MCF 10A (cell line): ENCODE data around the gene NSMCE3. TPM values are rescaled to one million over a fixed set of nuclear protein-coding genes. Genes with fewer than 3 reads are reported as not detected.

Experiments used
- BruUV-seq: library from RNA; stranded (reverse); fragments of 400-500 nt; replicated peaks from 2 replicates; lab custom pipeline; 2021; lab: Mats Ljungman, UMichigan
- CTCF ChIA-PET: fragments of 300-600 bp; sonication (Branson Sonifier 250); formaldehyde crosslinking; extraction: SDS; loops from one replicate; lab custom pipeline; 2021; ENCODE audit warnings: antibody characterized with exemption, inconsistent platforms; lab: Yijun Ruan, JAX
- POLR2A ChIA-PET: fragments of 300-600, 350-650 bp; sonication (Branson Sonifier 250); formaldehyde crosslinking; extraction: SDS; loops from one replicate; lab custom pipeline; 2020; ENCODE audit warnings: antibody characterized with exemption, inconsistent platforms; lab: Yijun Ruan, JAX
- DNase-seq: peaks from one replicate; pipeline ENCODE4 v3.0.0-alpha.2; 2018; ENCODE audit not compliant: unreplicated experiment
- H3K27ac Mint-ChIP-seq: one replicate; pipeline ENCODE4 v1.8.0; 2022; ENCODE audit warnings: mild to moderate bottlenecking, low read depth, mixed read lengths; ENCODE audit not compliant: unreplicated experiment
- H3K27me3 Mint-ChIP-seq: one replicate; pipeline ENCODE4 v1.8.0; 2022; ENCODE audit warnings: mixed read lengths; ENCODE audit not compliant: insufficient read depth, unreplicated experiment
- H3K36me3 Mint-ChIP-seq: one replicate; pipeline ENCODE4 v1.8.0; 2022; ENCODE audit warnings: mild to moderate bottlenecking, moderate library complexity, mixed read lengths; ENCODE audit not compliant: insufficient read depth, unreplicated experiment
- H3K4me1 Mint-ChIP-seq: one replicate; pipeline ENCODE4 v1.8.0; 2022; ENCODE audit warnings: mixed read lengths; ENCODE audit not compliant: insufficient read depth, unreplicated experiment
- H3K4me3 Mint-ChIP-seq: one replicate; pipeline ENCODE4 v1.8.0; 2022; ENCODE audit warnings: mild to moderate bottlenecking, moderate library complexity, mixed read lengths; ENCODE audit not compliant: unreplicated experiment
- H3K9me3 Mint-ChIP-seq: one replicate; pipeline ENCODE4 v1.8.0; 2022; ENCODE audit warnings: mixed read lengths; ENCODE audit not compliant: unreplicated experiment
- intact Hi-C: fragments of 100-400 bp; cut with micrococcal nuclease; formaldehyde crosslinking; loops from 2 replicates; pipeline ENCODE4 v1.14.1; 2022
- total RNA-seq: library from RNA; stranded (reverse); gene quantifications from 2 replicates; pipeline ENCODE4 v1.2.3, GENCODE V29; 2022
- TF ChIP-seq, protein P1 (sequence below): fragments of 200-600 bp; IDR thresholded peaks from one replicate; pipeline ENCODE4 v1.8.0; 2022; ENCODE audit warnings: antibody characterized with exemption, mild to moderate bottlenecking; ENCODE audit not compliant: unreplicated experiment

Gene NSMCE3
- total RNA-seq, 1 experiment from 2014 or later: 6.7 TPM

DNA sequence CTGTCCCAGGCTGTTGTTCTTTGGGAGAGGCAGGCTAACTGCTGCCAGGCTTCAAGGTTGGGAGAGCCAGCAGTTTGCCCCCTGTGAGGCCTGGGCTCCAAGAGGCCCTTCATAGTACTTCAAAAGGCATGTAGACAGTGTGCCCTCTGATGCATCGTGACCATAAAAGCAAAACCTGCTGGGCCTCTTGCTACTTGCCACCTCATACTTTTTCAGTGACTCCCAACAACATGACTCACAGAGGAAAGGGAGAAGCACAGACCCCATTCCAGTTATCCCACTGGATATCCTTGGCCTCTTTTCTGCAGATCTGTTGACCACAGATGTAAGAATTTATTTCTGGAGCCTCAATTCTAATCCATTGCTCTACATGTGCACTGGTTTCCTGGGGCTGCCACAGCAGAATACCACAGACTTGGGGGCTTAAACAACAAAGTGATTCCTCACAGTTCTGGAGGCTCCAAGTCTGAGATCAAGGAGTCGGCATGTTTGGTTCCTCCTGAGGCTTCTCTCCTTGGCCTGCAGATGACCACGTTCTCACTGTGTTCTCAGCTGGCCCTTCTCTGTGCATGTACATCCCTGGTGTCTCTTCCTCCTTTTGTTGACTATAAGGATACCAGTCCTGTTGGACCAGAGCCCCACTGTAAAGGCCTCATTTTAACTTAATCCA is 8.9 kb upstream of the NSMCE3 start:
- no TSS peak for BruUV-seq
- ChIA-PET CTCF (no interaction called here), POLR2A (no interaction called here)
- intact Hi-C loops: no loop called here
- no peaks in the 10 kb centered on the region for H3K9me3 Mint-ChIP-seq
- H3K27me3 Mint-ChIP-seq: peaks cover 3% of the 10 kb centered on the region
- H3K36me3 Mint-ChIP-seq: no peaks in the 10 kb centered on the region
- H3K4me3 Mint-ChIP-seq: no peak overlapping the region
- DNase-seq: no peak
- no peaks in the 10 kb centered on the region for H3K4me1 Mint-ChIP-seq
- no peak overlapping the region for H3K27ac Mint-ChIP-seq
- TF ChIP-seq, protein P1, sequence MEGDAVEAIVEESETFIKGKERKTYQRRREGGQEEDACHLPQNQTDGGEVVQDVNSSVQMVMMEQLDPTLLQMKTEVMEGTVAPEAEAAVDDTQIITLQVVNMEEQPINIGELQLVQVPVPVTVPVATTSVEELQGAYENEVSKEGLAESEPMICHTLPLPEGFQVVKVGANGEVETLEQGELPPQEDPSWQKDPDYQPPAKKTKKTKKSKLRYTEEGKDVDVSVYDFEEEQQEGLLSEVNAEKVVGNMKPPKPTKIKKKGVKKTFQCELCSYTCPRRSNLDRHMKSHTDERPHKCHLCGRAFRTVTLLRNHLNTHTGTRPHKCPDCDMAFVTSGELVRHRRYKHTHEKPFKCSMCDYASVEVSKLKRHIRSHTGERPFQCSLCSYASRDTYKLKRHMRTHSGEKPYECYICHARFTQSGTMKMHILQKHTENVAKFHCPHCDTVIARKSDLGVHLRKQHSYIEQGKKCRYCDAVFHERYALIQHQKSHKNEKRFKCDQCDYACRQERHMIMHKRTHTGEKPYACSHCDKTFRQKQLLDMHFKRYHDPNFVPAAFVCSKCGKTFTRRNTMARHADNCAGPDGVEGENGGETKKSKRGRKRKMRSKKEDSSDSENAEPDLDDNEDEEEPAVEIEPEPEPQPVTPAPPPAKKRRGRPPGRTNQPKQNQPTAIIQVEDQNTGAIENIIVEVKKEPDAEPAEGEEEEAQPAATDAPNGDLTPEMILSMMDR: no peak

DNA sequence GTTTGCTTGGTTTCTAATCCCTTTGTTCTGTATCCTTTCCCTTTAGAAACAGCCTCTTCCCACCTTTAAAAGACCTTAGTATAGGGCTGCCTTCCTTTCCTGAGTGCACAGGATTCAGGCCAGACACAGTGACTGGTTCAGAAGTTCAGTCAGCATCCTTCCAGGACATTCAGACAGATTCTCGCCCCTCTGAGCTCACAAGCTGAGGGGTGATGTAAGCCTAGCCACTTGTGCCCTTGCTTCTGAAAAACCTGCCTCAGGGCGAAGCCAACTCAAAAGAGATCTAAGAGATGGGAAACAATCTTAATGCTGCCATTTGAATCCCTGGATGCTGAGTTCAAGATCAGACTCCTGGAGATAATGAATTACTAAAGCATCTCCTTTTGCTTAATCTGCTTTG is 6.7 kb upstream of the NSMCE3 start:
- no TSS peak for BruUV-seq
- CTCF ChIA-PET: no interaction called here
- TF ChIP-seq, protein P1: no peak
- Mint-ChIP-seq H3K27ac (no peak overlapping the region), H3K9me3 (no peaks in the 10 kb centered on the region), H3K4me3 (no peak overlapping the region), H3K27me3 (no peaks in the 10 kb centered on the region), H3K36me3 (no peaks in the 10 kb centered on the region), H3K4me1 (no peaks in the 10 kb centered on the region)
- DNase-seq: no peak
- POLR2A ChIA-PET: no interaction called here
- intact Hi-C loops: no loop called here

DNA sequence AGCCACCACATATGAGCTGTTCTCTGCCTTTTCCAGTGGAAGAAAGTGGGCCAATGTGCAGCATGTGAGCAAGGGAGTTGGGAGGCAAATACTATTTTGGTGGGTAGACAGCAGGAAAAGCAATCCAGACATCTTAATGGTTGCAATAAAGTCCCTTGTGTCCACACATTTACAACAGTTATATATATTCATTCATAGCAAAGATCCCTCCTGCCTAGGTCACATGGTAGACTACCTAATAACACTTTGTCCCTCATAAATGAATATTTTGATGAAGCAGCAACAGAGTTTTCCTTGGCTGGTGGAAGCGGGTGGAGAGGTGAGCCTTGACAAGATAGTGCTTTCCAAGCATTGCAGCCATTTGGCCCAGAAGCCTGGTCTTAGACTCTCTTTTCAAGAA is 6.2 kb upstream of the NSMCE3 start:
- intact Hi-C loops: no loop called here
- no peaks in the 10 kb centered on the region for H3K36me3 Mint-ChIP-seq
- CTCF ChIA-PET: no interaction called here
- POLR2A ChIA-PET: no interaction called here
- H3K9me3 Mint-ChIP-seq: no peaks in the 10 kb centered on the region
- no peak for DNase-seq
- H3K4me1 Mint-ChIP-seq: no peaks in the 10 kb centered on the region
- H3K4me3 Mint-ChIP-seq: no peak overlapping the region
- TF ChIP-seq, protein P1: no peak
- H3K27me3 Mint-ChIP-seq: no peaks in the 10 kb centered on the region
- BruUV-seq: no TSS peak
- no peak overlapping the region for H3K27ac Mint-ChIP-seq

DNA sequence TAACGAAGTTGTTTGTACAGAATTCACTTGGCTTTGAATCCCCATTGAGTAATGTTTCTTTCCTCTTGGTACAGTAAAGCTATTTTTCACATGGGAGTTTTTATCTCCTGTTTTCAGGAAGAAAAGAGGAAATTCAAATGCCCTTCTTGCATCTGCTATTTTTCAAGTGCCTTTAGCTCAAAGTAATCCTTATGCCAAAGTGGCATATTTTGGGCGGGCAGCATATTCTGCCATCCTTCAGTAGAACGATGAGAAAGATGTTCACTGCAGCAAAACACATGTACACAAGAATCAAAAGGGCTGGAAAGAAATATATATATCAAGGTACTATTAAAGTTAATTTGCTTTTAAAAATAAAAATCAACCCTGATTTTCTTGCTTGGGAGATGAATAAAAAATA is 5.3 kb upstream of the NSMCE3 start:
- no TSS peak for BruUV-seq

More for the DNA sequence above, 5.3 kb upstream of the NSMCE3 start:
- no peaks in the 10 kb centered on the region for H3K9me3 Mint-ChIP-seq
- no peak for DNase-seq
- H3K36me3 Mint-ChIP-seq: no peaks in the 10 kb centered on the region
- H3K27me3 Mint-ChIP-seq: no peaks in the 10 kb centered on the region
- H3K4me1 Mint-ChIP-seq: peaks cover 5% of the 10 kb centered on the region
- CTCF ChIA-PET: no interaction called here
- TF ChIP-seq, protein P1: no peak
- POLR2A ChIA-PET: interaction anchor here (0.7 kb wide), 1 partner anchor 87 kb away, joined by 3 read pairs; no protein-coding TSS in a partner anchor
- intact Hi-C loops: no loop called here
- H3K27ac Mint-ChIP-seq: no peak overlapping the region
- H3K4me3 Mint-ChIP-seq: no peak overlapping the region
